ENCODE results near the gene SLC4A1AP. TPM values are rescaled to one million over a fixed set of nuclear protein-coding genes. Genes with fewer than 3 reads are reported as not detected.

SLC4A1AP gene
- total RNA-seq, 1 experiment from 2014 or later, result 20.8 TPM

GRCh38 chr2:27671235-27671634 is 7.5 kb downstream of the SLC4A1AP start:
- Histone ChIP-seq H2BK15ac (ENCODE audit: low read depth, low read length) (no peak overlapping the region), H4K5ac (ENCODE audit: insufficient read length, low read depth, low read length) (no peak overlapping the region), H3K27me3 (ENCODE audit: insufficient read depth, low read length) (no peaks in the 10 kb centered on the region), H3T11ph (ENCODE audit: low read length) (no peak overlapping the region), H2BK5ac (ENCODE audit: insufficient read length, low read length) (no peak overlapping the region), H4K8ac (replicated peaks; ENCODE audit: insufficient read length, low read depth, low read length) (no peak overlapping the region), H3K4me2 (ENCODE audit: insufficient read depth, insufficient read length, low read length) (no peak overlapping the region), H3K27ac (ENCODE audit: insufficient read length, low read depth, low read length) (no peak overlapping the region), H3K9ac (ENCODE audit: extremely low read depth, insufficient read length, low read length) (no peak overlapping the region), H3K4me1 (ENCODE audit: insufficient read depth, low read length) (no peaks in the 10 kb centered on the region), H4K20me1 (ENCODE audit: control insufficient read depth, insufficient read depth, insufficient read length) (no peaks in the 10 kb centered on the region), H2BK120ac (ENCODE audit: low read depth, low read length, poor library complexity, severe bottlenecking) (no peak overlapping the region), H3K23me2 (ENCODE audit: insufficient read length, low read depth, low read length, poor library complexity, severe bottlenecking) (no peaks in the 10 kb centered on the region), H3K4ac (ENCODE audit: low read depth, low read length) (no peak overlapping the region), H2AFZ (ENCODE audit: low read length) (no peak overlapping the region), H3K14ac (ENCODE audit: insufficient read depth, low read length) (no peak overlapping the region), H2BK20ac (ENCODE audit: low read depth, low read length, poor library complexity, severe bottlenecking) (no peak overlapping the region), H2AK5ac (ENCODE audit: insufficient read length, low read length) (no peak overlapping the region), H3K18ac (ENCODE audit: insufficient read length, low read depth, low read length) (no peak overlapping the region), H3K9me3 (ENCODE audit: control insufficient read depth, low read depth, low read length) (no peaks in the 10 kb centered on the region), H3K23ac (ENCODE audit: insufficient read length, low read depth, low read length) (no peak overlapping the region), H2BK12ac (ENCODE audit: insufficient read length, low read depth, low read length) (no peak overlapping the region), H3K79me1 (ENCODE audit: insufficient read depth, low read depth, low read length, poor library complexity, severe bottlenecking) (no peaks in the 10 kb centered on the region), H3K79me2 (ENCODE audit: insufficient read depth, low read length) (no peaks in the 10 kb centered on the region), H4K91ac (ENCODE audit: insufficient read length, low read depth, low read length) (no peak overlapping the region), H3K56ac (ENCODE audit: insufficient read length, low read depth, low read length) (no peak overlapping the region)
- Mint-ChIP-seq H3K27ac (no peak overlapping the region), H3K27me3 (ENCODE audit: low read depth) (no peaks in the 10 kb centered on the region), H3K36me3 (ENCODE audit: insufficient read depth in 1 of 3, low read depth in 3 of 3) (peaks cover 14 to 56% (median 55%) of the 10 kb centered on the region in 3 experiments; a peak in 6 of 7 replicates), H3K4me3 (no peak overlapping the region), H3K9me3 (no peaks in the 10 kb centered on the region), H3K4me1 (no peaks in the 10 kb centered on the region)
- no peak for TF ChIP-seq CTCF (conservative IDR thresholded peaks at IDR 0.05)
- WGBS (ENCODE audit: extremely low coverage, insufficient read length, low lambda C conversion rate), result no CpG with 5 or more reads among the region's 4 CpGs
- DNase-seq, result no peak

Measured in H9 (cell line).